Endothelial cell of umbilical vein (primary cell): ENCODE results near the gene WIPF3. TPM values are rescaled to one million over a fixed set of nuclear protein-coding genes. Genes with fewer than 3 reads are reported as not detected.

ENCODE experiments used
- BruUV-seq: library from RNA; stranded (reverse); fragments of 400-500 nt; replicated peaks from 2 replicates; lab custom pipeline; 2021; lab: Mats Ljungman, UMichigan
- CTCF ChIA-PET: fragments of 300-600, 350-600 bp; sonication (Branson Sonifier 250); formaldehyde crosslinking; loops from one replicate; lab custom pipeline; 2021; ENCODE audit warnings: antibody characterized with exemption, inconsistent platforms; lab: Charles Lee
- POLR2A ChIA-PET: fragments of 300-600, 350-600 bp; sonication (Branson Sonifier 250); formaldehyde crosslinking; loops from one replicate; lab custom pipeline; 2021; ENCODE audit warnings: antibody characterized with exemption, inconsistent platforms; lab: Charles Lee
- DNase-seq: peaks from one replicate; pipeline ENCODE4 v3.0.0-alpha.2; 2011; ENCODE audit warnings: low read depth, low spot score
- FAIRE-seq: peaks from 2 replicates; lab custom pipeline; 2011; peaks lifted over from hg19 to GRCh38; lab: Jason Lieb, UNC
- H2AFZ ChIP-seq: 2 replicates; pipeline ENCODE4 v1.6.0; 2012; ENCODE audit warnings: low read depth, low read length, control low read depth, inconsistent platforms
- H3K27ac ChIP-seq: 2 replicates; pipeline ENCODE4 v1.5.1; 2011; ENCODE audit warnings: low read depth, mild to moderate bottlenecking, control low read depth, low read length, moderate library complexity; ENCODE audit not compliant: insufficient read depth
- H3K27me3 ChIP-seq, 2 experiments: 2 replicates each; pipeline versions ENCODE4 v1.6.0 to v1.6.1; 2011; ENCODE audit warnings: low read length in 2 of 2, mixed read lengths in 1 of 2; ENCODE audit not compliant: control insufficient read depth in 2 of 2, insufficient read depth in 2 of 2
- H3K36me3 ChIP-seq, 2 experiments: 2 replicates in 1 of 2; 3 replicates in 1 of 2; pipeline ENCODE4 v1.5.1; 2011; ENCODE audit warnings: low read length in 2 of 2, mild to moderate bottlenecking in 1 of 2, moderate library complexity in 1 of 2; ENCODE audit not compliant: control insufficient read depth in 2 of 2, insufficient read depth in 2 of 2; ENCODE audit errors: extremely low read depth in 1 of 2
- H3K4me1 ChIP-seq: 3 replicates; pipeline ENCODE4 v1.5.1; 2011; ENCODE audit warnings: mild to moderate bottlenecking, low read length; ENCODE audit not compliant: control insufficient read depth, insufficient read depth; ENCODE audit errors: extremely low read depth
- H3K4me2 ChIP-seq: 2 replicates; pipeline ENCODE4 v1.6.1; 2011; ENCODE audit warnings: low read length, control low read depth, mixed read lengths; ENCODE audit not compliant: insufficient read depth
- H3K4me3 ChIP-seq, 3 experiments: fragments of 200-600 bp in 1 of 3; sonication (generic), shearing (Covaris generic) in 1 of 3; replicated peaks in 1 of 3; 2 replicates each; pipeline ENCODE4 v1.5.1; 2011 to 2016; ENCODE audit warnings: control low read depth in 3 of 3, low read length in 3 of 3, mild to moderate bottlenecking in 2 of 3, inconsistent platforms in 1 of 3, low read depth in 1 of 3, moderate library complexity in 1 of 3; ENCODE audit not compliant: insufficient read depth in 1 of 3
- H3K79me2 ChIP-seq: 2 replicates; pipeline ENCODE4 v1.6.0; 2012; ENCODE audit warnings: low read length, inconsistent platforms; ENCODE audit not compliant: control insufficient read depth, insufficient read depth
- H3K9ac ChIP-seq: replicated peaks from 2 replicates; pipeline ENCODE3; 2011; ENCODE audit warnings: low read length, control low read depth; ENCODE audit not compliant: insufficient read depth; ENCODE audit errors: extremely low read depth
- H3K9me1 ChIP-seq: replicated peaks from 3 replicates; pipeline ENCODE4 v1.6.0; 2011; ENCODE audit warnings: mild to moderate bottlenecking, low read length; ENCODE audit not compliant: control insufficient read depth, insufficient read depth; ENCODE audit errors: extremely low read depth
- H3K9me3 ChIP-seq: replicated peaks from 2 replicates; pipeline ENCODE4 v1.5.1; 2012; ENCODE audit warnings: low read length, inconsistent platforms; ENCODE audit not compliant: control insufficient read depth, insufficient read depth
- H4K20me1 ChIP-seq: replicated peaks from 2 replicates; pipeline ENCODE3; 2011; ENCODE audit warnings: mild to moderate bottlenecking, low read length; ENCODE audit not compliant: control insufficient read depth, insufficient read depth; ENCODE audit errors: extremely low read depth
- CTCF ChIP-seq, 2 donors: IDR thresholded peaks; 1 replicate in 1 of 2; 2 replicates in 1 of 2; pipeline ENCODE4 v1.5.1; 2011; ENCODE audit warnings: low read length in 2 of 2, mild to moderate bottlenecking in 2 of 2, moderate library complexity in 2 of 2, control low read depth in 1 of 2, inconsistent platforms in 1 of 2, low read depth in 1 of 2; ENCODE audit not compliant: insufficient read depth in 1 of 2; ENCODE audit errors: extremely low read depth in 1 of 2
- GATA2 ChIP-seq: IDR thresholded peaks from 2 replicates; pipeline ENCODE4 v1.7.0; 2011; ENCODE audit warnings: low read depth, mild to moderate bottlenecking, moderate library complexity, mixed read lengths, low read length; ENCODE audit not compliant: insufficient read length, insufficient read depth
- JUN ChIP-seq: IDR thresholded peaks from 2 replicates; pipeline ENCODE4 v1.6.1; 2011; ENCODE audit warnings: borderline replicate concordance, low read depth; ENCODE audit not compliant: insufficient read length, insufficient read depth
- MAX ChIP-seq: IDR thresholded peaks from 2 replicates; pipeline ENCODE4 v1.6.1; 2011; ENCODE audit not compliant: insufficient read depth, insufficient read length
- MYC ChIP-seq: IDR thresholded peaks from one replicate; pipeline ENCODE4 v1.6.1; 2011; ENCODE audit warnings: mild to moderate bottlenecking, low read depth, low read length
- POLR2AphosphoS5 ChIP-seq: IDR thresholded peaks from 2 replicates; pipeline ENCODE4 v1.6.1; 2012; ENCODE audit warnings: low read depth, mild to moderate bottlenecking, control low read depth, low read length, moderate library complexity; ENCODE audit not compliant: insufficient read depth
- dilution Hi-C: fragments of 300-500 bp; cut with MboI; formaldehyde crosslinking; loops from one replicate; pipeline ENCODE4 v1.15.0; 2019; ENCODE audit warnings: low sequenced_read_pairs; ENCODE audit not compliant: extremely low pct_ligation_motif_present
- intact Hi-C: fragments of 100-400 bp; cut with micrococcal nuclease; formaldehyde crosslinking; loops from one replicate; pipeline ENCODE4 v1.10.0; 2022
- polyA plus RNA-seq, 4 experiments: library from polyadenylated mRNA; depleted of rRNA in 3 of 4; stranded (reverse) in 3 of 4; unstranded in 1 of 4; fragments of >200 nt; gene quantifications; 2 replicates each; pipeline versions ENCODE4 v1.2.1 to v1.2.3, GENCODE V29; 2011 to 2012; ENCODE audit warnings: missing spikeins in 1 of 4
- total RNA-seq: library from RNA; stranded (reverse); gene quantifications from 2 replicates; pipeline ENCODE4 v1.2.3, GENCODE V29; 2021

The WIPF3 gene
- total and polyA plus RNA-seq, 2 donors (not counting 3 experiments of a cell fraction or from before 2014, with no cell fraction given), result 0.01 to 0.35 TPM

DNA sequence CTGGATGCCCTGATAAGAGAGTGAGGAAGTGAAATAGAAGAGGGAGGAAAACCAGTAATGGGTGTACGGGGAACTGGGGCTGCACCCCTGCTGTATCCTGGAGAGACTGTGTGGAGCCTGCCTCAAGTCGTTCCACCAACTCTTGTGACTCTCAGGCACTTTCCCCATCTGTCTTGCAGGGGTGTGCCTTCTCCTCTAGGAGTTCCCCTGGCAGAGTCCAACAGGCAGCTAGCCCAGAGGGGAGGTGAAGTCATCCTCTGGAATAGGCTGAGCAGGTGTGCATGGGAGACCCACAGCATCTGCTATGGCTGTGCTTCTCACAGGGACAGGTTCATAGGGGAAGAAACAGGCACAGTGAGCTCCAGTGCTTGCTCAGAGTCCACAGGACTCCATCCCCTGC is 46.8 kb downstream of the WIPF3 start:
- H3K9me1 ChIP-seq, result no peaks in the 10 kb centered on the region
- DNase-seq (no peak), FAIRE-seq (no peak)
- no peak overlapping the region for H2AFZ ChIP-seq
- intact Hi-C loops (no loop called here), dilution Hi-C loops (no loop called here)
- peaks cover 8 to 11% of the 10 kb centered on the region in 2 experiments for H3K27me3 ChIP-seq
- H3K79me2 ChIP-seq, result no peaks in the 10 kb centered on the region
- TF ChIP-seq CTCF (IDR thresholded peaks at IDR 0.05; ENCODE audit: extremely low read depth in 1 of 2, insufficient read depth in 1 of 2, low read depth in 1 of 2, low read length in 2 of 2) (no peak), GATA2 (no peak), POLR2AphosphoS5 (no peak)
- ChIA-PET POLR2A (no interaction called here), CTCF (no interaction called here)
- H3K9me3 ChIP-seq, result no peaks in the 10 kb centered on the region
- H4K20me1 ChIP-seq, result no peaks in the 10 kb centered on the region
- no peak overlapping the region for H3K27ac ChIP-seq
- H3K4me1 ChIP-seq, result no peaks in the 10 kb centered on the region
- no peak overlapping the region for H3K4me2 ChIP-seq
- H3K9ac ChIP-seq, result no peak overlapping the region
- H3K36me3 ChIP-seq, result no peaks in the 10 kb centered on the region
- BruUV-seq, result no TSS peak
- H3K4me3 ChIP-seq, result no peak overlapping the region

- BruUV-seq, result no TSS peak
- Histone ChIP-seq H3K9ac (no peak overlapping the region), H3K4me1 (no peaks in the 10 kb centered on the region), H3K4me3 (no peak overlapping the region), H2AFZ (no peak overlapping the region), H3K9me1 (no peaks in the 10 kb centered on the region), H3K36me3 (no peaks in the 10 kb centered on the region), H3K79me2 (no peaks in the 10 kb centered on the region), H3K27ac (no peak overlapping the region), H3K9me3 (no peaks in the 10 kb centered on the region), H3K4me2 (no peak overlapping the region), H4K20me1 (no peaks in the 10 kb centered on the region), H3K27me3 (peaks cover 8 to 11% of the 10 kb centered on the region in 2 experiments)
- DNase-seq (no peak), FAIRE-seq (no peak)
- dilution Hi-C loops (no loop called here), intact Hi-C loops (no loop called here)
- TF ChIP-seq MYC (no peak), JUN (no peak), MAX (no peak)
- CTCF ChIA-PET, result no interaction called here
- POLR2A ChIA-PET, result no interaction called here
Observed at GRCh38 chr7:29853789-29854188, 47.5 kb downstream of the WIPF3 start.
